Measurements from ENCODE around the gene KCNQ1OT1.

KCNQ1OT1 gene

DNA sequence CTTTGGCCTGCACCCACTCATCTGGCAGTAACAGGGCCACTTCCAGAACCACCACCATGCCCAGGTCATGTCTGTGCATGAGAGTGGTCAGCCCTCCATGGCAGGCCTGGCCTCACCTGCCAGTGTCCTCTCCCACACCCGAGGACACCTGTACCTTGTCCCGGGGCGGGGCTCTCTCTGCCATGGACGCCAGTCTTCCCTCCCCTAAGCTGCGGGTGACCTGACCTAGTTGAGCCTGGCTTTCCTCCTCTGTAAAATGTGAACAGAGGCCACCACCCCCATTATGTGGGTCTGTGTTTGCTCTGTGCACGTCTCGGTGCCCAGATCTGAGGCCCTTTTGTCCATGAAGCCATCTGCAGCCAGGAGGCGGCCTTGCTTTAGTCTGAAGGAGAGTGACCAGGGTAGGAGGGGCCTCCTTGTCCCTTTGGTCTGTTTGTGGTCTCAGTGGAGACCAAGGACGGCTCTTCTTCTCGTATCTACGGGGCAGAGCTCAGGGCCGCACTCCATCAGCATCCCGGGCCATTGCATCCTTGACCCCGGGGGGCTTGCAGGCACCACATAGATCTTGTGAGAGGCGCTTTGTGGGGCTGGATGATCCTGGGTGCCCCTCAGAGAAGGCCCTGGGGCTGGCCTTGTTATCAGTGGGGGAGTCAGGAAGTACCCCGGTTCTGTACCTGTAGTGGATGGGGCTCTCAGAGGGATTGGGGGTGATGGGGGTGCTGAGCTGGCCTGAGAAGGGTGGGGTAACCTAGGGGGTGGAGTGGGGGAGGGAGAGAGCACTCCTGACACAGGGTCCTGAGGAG is 133.4 kb downstream of the KCNQ1OT1 start:
- DNase-seq = no peak

DNA sequence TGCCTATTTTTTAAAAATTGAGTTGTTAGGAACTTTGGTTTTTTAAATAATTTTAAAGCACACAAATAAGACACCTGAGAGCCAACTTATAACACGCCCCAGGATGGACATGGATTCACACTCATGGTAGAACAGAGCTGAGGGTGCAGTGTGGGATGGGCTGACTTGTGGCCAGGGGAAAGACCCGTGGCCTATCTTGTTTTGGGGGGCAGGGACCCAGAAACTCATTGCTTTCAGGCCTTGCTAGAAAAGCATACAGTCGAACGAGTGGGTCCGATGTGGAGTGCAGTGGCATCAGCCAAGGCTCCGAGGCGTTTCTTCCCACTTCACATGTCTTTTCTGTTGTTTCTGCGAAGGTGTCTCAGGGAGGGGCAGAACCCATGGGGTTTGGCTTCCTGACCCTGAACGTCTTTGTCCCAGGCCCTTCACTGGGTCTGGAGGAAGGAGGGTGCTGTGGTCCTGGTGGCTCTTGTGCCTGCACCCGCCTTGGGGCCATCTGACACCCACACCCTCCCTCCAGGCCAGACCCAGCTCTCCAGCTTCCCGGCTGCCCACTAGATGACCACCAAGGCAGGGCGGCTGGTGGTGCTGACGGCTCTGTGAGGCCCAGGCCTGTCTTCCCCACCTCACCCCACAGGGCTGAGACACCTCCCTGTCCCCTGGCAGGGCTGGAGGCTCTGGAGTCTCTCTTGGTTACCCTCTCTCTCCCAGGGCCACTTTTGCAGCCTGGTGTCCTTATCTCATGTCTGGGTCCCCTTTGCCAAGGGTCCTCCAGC is 134.2 kb downstream of the KCNQ1OT1 start:
- DNase-seq = no peak

DNA sequence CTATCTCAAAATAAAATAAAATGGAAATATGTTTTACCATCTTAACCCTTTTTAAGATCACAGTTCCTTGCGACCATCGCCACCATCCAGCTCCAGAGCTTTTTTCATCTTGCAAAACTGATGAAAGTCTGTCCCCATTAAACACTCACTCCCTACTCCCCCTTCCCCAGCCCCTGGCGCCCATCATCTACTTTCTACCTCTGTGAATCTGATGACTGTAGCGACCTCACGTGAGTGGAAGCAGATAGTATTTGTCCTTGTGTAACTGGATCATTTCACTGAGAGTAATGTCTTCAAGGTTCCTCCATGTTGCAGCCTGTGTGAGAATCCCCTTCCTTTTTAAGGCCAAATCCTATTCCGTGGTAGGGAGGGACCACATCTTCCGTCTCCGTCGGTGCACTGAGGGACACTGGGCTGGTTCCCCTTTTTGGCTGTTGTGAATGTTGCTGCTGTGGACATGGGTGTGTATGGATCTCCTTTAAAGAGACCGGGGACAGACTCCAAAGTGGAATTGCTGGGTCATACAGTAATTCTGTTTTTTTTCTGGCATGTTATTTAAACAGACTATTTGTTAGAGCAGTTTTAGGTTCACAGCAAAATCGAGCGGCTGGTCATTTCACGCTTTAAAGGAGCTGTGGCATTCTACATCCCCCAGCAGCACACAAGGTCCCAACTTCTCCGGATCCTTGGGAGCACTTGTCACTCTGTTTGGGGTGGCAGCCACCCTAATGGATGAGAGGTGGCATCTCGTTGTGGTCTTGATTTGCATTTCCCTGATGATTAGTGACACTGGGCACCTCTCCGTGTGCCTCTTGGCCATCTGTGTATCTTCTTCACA is 135.0 kb downstream of the KCNQ1OT1 start:
- no peak for DNase-seq

DNA sequence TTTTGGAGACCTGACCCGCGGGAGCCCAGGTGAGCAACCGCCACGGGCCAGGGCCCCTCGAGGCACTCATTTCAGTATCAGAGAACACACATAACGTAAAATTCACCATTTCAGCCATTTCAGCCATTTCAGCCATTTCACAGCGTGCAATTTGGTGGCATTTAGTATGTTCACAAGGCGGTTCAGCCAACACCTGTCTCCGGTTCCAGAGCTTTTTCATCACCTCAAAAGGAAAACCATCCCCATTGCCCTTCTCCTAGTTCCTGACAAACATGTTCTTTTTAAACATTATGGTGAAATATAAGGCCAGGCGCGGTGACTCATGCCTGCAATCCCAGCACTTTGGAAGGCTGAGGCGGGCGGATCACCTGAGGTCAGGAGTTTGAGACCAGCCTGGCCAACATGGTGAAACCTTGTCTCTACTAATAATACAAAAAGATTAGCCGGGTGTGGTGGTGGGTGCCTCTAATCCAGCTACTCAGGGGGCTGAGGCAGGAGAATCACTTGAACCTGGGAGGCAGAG is 135.7 kb downstream of the KCNQ1OT1 start:
- no peak for DNase-seq

DNA sequence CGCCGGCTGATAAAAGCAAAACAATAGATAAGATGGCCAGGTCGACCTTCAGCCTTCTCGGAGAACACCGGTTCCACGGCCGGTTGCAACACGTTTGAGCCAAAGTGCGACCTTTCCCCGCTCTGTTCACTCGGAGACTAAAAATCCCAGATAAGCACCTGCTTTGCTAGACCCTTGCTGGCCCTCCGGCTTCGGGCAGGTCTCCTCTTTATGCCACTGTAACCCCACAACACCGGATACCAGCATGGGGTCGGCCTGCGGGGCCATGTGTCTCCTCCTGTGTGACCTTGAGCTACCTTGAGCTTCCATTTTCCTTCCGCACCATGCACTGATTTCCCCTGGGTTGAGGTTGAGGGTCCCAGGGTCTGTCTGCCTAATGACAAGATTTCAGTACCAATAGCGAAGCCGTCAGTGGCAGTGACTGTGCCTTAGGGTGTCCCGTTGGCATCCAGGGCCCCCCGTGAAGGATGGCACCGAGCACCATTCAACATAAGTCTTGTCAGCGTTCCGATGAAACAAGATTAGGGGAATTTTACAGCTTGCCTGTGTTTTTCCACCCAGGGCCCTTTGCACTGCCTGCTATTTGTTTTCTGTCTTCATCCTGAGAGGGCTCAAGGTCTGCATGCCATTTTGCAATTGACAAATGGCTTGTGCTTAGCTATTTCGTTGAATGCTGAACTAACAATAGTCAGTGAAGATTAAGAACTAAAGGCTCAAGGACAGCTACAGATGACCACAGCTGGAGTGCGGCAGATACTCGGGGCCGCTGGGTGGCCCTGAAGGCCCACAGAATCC is 136.4 kb downstream of the KCNQ1OT1 start:
- DNase-seq = no peak

DNA sequence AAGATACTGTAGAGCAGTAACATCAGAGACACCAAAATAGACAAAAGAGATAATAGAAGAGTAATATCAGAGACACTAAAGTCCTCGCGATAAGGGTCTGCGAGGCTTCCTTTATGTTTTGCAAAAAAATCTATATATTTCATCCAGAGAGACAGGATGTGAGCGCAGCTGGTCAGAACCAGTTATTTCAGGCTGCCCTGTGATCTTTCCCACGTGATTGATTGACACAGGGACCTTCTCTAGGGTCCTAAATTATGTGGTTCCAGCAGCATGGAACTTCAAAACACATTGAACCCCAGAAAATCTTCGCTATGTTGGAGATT is 136.9 kb downstream of the KCNQ1OT1 start:
- no peak for DNase-seq

DNA sequence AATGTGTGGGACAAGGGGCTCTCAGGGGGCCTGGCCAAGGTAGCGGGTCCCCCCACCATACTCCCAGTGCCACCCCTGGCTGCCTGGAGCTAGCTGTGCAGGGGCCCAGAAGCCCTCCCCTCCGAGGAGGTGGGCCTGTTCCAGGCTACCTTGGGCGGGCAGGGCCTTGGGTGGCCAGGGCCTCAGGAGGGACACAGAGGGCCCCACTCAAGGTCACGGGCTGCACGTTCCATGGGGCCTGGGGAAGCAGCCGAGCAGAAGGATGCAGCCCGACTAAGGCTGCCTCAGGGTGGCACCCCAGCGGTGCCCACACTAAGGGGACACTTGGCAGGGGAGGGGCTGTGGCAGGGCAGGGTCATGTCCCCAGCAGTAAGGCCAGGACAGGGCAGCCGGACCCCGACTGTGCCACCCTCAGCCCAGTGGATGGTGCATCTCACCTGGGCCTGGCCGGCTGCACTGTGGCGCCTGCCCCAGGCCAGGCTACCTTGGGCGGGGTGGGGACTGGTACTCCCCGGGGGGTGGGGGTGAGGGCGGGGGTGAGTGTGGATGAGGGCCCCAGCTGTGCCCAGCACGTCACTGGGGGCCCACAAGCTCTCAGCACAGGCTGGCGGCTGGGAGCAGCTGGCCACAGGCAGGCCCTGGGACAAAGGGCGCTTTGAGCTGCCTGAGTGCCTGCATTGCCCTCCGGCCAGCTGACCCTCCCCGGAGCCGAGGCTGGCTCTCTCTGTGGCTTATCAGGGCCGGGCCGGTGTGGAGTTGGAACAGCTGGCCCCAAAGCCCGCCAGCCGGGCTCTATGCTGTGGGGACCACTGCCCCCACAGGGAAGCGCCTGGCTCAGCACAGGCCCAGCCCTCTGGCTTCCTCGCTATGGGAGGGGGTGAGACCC is 137.9 kb downstream of the KCNQ1OT1 start:
- no peak for DNase-seq

DNA sequence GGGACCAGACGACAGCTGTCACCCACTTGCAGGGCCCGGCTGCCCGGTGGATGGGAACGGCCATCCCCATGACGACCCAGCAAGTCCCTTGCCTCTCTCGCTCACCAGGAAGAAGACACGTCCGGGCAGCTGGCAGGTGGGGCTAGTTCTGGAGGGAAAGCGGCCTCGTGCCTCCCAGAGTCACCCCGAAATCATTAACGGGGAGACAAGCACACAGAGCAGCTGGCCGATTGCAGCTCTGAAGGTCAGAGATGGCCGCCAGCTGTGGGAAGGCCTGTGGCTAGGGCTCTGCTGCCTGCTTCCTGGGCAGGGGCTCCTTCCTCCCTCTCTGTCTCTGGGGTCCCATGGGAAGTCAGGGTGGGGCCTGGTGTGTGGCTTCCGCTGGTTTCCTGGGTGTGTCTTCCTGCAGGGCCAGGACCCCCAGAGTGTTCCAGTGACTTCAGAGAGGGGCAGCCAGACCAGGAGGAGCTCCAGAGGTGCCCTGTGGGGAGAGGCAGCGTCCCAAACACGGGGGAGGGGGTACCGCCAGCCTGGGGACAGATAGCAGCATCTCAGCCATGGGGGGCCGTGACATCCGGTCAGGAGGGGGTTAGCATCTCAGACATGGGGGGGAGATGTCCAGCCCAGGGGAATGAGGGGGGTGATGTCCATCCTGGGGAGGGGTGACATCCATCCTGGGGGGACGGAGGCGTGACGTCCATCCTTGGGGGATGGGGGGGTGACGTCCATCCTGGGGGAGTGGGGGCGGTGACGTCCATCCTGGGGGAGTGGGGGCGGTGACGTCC is 140.1 kb downstream of the KCNQ1OT1 start:
- no peak for DNase-seq

DNA sequence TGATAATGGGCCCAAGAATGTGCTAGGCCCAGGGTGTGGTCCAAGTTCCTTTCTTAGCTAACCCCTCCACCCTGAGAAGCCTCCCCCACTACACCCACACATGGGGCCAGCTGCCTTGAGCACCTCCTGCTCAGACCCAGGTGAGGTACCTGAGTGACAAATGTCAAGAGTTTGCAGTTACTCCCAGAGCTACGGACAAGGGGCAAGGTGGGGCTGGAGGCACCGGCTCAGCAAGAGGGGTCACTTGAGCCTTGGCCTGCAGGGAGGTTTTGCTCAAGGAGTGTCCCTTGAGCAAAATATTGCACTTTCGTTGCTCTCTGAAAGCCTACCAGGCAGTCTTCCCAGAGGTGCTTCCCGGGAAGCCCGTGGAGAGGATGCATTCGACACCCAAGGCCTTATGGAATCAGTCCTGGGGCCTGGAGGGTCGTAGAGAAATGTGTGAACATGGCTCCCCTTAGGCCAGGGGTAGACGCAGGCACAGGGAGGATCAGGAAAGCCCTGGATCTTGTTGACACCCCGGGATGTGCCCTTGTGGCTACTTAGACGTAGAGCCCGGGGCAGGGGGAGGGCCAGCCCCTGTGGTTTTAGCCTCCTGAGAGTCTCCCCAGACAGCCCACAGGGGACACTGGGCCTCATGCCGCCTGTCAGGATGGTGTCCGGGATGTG is 140.8 kb downstream of the KCNQ1OT1 start:
- no peak for DNase-seq

DNA sequence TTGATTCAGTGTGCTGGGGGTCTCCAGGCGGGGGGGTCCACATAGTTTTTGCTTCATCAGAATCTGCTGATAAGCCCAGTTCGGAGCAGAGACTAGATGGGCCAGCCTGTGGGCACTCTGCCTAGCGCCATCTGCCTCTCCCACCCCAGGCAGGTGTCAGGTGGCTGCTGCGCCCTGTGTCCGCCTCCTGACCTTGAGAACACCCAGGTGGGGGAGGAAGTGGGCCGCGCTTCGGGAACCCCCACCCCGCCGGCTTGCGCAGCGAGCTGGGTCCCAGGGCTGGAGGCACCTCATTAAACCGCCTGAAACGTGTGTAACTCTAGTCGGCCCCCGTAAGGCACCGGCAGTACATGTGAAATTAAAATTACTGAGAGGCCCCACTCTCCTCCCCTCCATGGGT is 141.4 kb downstream of the KCNQ1OT1 start:
- DNase-seq = no peak

Measured in NCI-H2107 (cell line).